ENCODE data around the gene AGPAT4.
A peak's percentile ranks its signal among the peaks of the same experiment; 100 is the strongest.
"Not testable (repeated sequence)": the region's sequence is repeated elsewhere in the genome, so short reads cannot be mapped to it uniquely, and the experiment has no call there.

Gene AGPAT4

GRCh38 chr6:161128680-161129196, 145.1 kb downstream of the AGPAT4 start:
- no peaks in the 10 kb centered on the region for H3K27me3 Mint-ChIP-seq (ENCODE audit: low read depth)
- DNase-seq (ENCODE audit: low spot score): peak; percentile 59
- no peak overlapping the region for H3K27ac Mint-ChIP-seq
- H3K4me1 Mint-ChIP-seq (ENCODE audit: low read depth): peaks cover 13% of the 10 kb centered on the region
- H3K36me3 Mint-ChIP-seq (ENCODE audit: low read depth): peaks cover 50% of the 10 kb centered on the region
- no peak overlapping the region for H3K4me3 Mint-ChIP-seq
- peaks cover 23% of the 10 kb centered on the region for H3K9me3 Mint-ChIP-seq

DNA sequence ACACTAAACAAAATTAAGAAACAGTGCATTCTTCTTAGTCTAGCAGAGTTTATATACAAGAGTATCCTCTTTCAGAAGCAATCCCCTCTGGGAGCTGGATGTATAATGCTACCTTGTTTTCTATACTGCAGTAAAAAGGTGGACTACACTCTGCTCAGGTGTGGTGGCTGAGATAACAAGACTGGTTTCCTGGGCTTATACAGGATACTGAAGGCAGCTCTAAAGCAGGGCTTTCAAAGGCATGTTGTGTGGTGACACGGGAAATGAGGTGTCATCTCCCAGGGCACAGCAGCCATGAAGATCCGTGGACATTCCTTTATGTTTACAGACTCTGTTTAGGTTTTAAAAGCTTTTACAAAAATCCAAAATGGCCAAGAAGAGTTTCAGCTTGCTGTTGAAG, 145.6 kb downstream of the AGPAT4 start:
- no peak for DNase-seq (ENCODE audit: low spot score)
- peaks cover 28% of the 10 kb centered on the region for H3K9me3 Mint-ChIP-seq
- H3K27ac Mint-ChIP-seq: no peak overlapping the region
- peaks cover 13% of the 10 kb centered on the region for H3K4me1 Mint-ChIP-seq (ENCODE audit: low read depth)
- H3K4me3 Mint-ChIP-seq: no peak overlapping the region
- H3K36me3 Mint-ChIP-seq (ENCODE audit: low read depth): peaks cover 52% of the 10 kb centered on the region
- H3K27me3 Mint-ChIP-seq (ENCODE audit: low read depth): no peaks in the 10 kb centered on the region

DNA sequence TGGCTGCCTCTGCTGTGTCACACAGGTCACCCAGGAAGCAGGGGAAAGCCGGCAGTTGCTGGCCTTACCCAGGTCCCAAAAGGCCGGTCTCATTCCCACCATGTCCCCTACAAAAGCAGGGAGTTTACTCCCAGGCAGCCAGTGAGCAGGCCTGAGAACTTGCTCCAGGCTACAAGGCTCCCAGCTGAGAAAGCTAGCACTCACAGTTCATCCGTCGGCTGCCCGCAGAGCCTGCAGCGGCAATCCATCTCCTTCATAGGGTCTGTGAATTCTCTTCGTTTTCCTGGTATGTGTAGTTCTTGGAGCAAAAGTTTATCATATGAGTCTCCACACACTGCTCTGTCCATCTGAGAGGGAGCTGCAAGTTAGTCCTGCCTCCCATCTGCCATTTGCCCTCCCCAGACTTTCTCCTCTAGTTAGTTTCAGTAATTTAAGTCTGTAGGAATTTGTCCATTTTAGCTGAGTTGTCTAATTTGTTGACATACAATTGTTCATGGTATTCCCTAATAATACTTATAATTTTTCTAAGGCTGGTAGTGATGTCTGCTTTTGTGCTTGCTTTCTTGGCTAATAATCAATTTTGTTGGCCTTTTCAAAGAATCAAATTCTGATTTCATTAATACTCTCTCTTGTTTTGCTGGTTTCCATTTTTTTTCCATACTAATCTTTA, 146.7 kb downstream of the AGPAT4 start:
- H3K4me3 Mint-ChIP-seq: no peak overlapping the region
- no peak overlapping the region for H3K27ac Mint-ChIP-seq
- peaks cover 13% of the 10 kb centered on the region for H3K4me1 Mint-ChIP-seq (ENCODE audit: low read depth)
- H3K27me3 Mint-ChIP-seq (ENCODE audit: low read depth): no peaks in the 10 kb centered on the region
- H3K9me3 Mint-ChIP-seq: peaks cover 33% of the 10 kb centered on the region
- DNase-seq (ENCODE audit: low spot score): no peak
- H3K36me3 Mint-ChIP-seq (ENCODE audit: low read depth): peaks cover 61% of the 10 kb centered on the region

DNA sequence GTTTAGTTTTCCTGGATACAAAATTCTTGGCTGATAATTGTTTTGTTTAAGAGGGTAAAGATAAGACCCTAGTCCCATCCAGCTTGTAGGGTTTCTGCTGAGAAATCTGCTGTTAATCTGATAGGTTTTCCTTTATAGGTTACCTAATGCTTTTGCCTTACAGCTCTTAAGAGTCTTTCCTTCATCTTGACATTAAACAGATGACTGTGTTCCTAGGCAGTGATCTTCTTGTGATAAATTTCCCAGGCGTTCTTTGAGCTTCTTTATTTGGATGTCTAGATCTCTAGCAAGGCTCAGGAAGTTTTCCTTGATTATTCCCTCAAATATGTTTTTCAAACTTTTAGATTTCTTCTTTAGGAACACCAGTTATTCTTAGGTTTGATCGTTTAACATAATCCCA, 148.3 kb downstream of the AGPAT4 start:
- H3K36me3 Mint-ChIP-seq (ENCODE audit: low read depth): peaks cover 74% of the 10 kb centered on the region
- peaks cover 42% of the 10 kb centered on the region for H3K9me3 Mint-ChIP-seq
- peaks cover 13% of the 10 kb centered on the region for H3K4me1 Mint-ChIP-seq (ENCODE audit: low read depth)
- H3K27ac Mint-ChIP-seq: no peak overlapping the region
- no peaks in the 10 kb centered on the region for H3K27me3 Mint-ChIP-seq (ENCODE audit: low read depth)
- no peak for DNase-seq (ENCODE audit: low spot score)
- H3K4me3 Mint-ChIP-seq: no peak overlapping the region

DNA sequence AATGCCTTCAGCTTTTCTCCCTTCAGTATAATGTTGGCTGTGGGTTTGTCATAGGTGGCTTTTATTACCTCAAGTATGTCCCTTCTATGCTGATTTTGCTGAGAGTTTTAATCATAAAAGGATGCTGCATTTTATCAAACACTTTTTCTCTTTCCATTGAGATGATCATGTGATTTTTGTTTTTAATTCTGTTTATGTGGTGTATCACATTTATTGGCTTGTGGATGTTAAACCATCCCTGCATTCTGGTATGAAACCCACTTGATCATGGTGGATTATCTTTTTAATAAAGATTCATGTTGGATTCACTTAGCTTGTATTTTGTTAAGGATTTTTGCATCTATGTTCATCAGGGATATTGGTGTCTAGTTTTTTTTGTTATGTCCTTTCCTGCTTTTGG, 150.5 kb downstream of the AGPAT4 start:
- H3K27me3 Mint-ChIP-seq (ENCODE audit: low read depth); H3K4me1 Mint-ChIP-seq (ENCODE audit: low read depth); H3K27ac Mint-ChIP-seq; H3K4me3 Mint-ChIP-seq; DNase-seq (ENCODE audit: low spot score): not testable (repeated sequence)
- H3K36me3 Mint-ChIP-seq (ENCODE audit: low read depth): peaks cover 79% of the 10 kb centered on the region
- peaks cover 49% of the 10 kb centered on the region for H3K9me3 Mint-ChIP-seq

- no peak overlapping the region for H3K27ac Mint-ChIP-seq
- no peak for DNase-seq (ENCODE audit: low spot score)
- H3K4me1 Mint-ChIP-seq (ENCODE audit: low read depth): peaks cover 2% of the 10 kb centered on the region
- H3K36me3 Mint-ChIP-seq (ENCODE audit: low read depth): peaks cover 67% of the 10 kb centered on the region
- peaks cover 21% of the 10 kb centered on the region for H3K9me3 Mint-ChIP-seq
- no peaks in the 10 kb centered on the region for H3K27me3 Mint-ChIP-seq (ENCODE audit: low read depth)
- no peak overlapping the region for H3K4me3 Mint-ChIP-seq
Observed at GRCh38 chr6:161117942-161118341, 155.9 kb downstream of the AGPAT4 start.

DNA sequence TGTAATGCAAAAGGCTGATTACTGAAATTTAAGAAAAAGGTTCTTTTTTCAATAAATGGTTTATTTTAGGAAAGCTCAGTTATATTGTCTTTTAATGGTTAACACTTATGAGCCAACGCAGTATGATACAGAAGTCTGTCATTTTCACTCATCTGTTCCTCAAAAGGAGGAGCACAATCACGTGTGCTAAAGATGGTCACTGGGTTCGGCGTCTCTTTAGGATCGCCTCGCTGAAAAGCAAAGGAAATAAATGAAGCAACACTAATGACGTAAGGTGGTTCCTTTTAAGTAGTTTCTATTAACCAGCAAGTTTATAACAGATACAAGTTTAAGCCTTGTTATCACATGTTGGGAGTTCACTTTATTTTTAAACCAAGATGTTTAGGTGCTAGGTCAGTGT, 156.6 kb downstream of the AGPAT4 start:
- H3K27ac Mint-ChIP-seq: no peak overlapping the region
- no peak overlapping the region for H3K4me3 Mint-ChIP-seq
- no peak for DNase-seq (ENCODE audit: low spot score)
- H3K36me3 Mint-ChIP-seq (ENCODE audit: low read depth): peaks cover 68% of the 10 kb centered on the region
- peaks cover 5% of the 10 kb centered on the region for H3K4me1 Mint-ChIP-seq (ENCODE audit: low read depth)
- H3K27me3 Mint-ChIP-seq (ENCODE audit: low read depth): no peaks in the 10 kb centered on the region
- peaks cover 16% of the 10 kb centered on the region for H3K9me3 Mint-ChIP-seq

DNA sequence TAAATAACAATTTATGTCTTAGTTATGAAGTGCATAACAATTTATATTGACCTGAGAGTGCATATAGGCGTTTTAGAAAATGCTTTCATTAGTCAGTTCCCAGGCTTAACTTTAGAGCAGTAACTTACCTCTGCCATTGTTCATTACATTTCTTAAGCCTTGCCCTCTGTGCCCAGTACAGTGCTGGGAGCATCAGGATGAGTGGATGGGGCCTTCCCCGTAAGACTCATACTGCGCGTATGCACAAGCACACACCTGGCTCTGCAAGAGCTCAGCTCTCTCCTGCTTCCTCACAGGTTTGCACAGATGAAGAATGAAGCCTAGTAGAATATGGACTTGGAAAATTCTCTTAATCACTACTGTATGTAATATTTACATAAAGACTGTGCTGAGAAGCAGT, 157.3 kb downstream of the AGPAT4 start:
- no peaks in the 10 kb centered on the region for H3K27me3 Mint-ChIP-seq (ENCODE audit: low read depth)
- H3K4me1 Mint-ChIP-seq (ENCODE audit: low read depth): peaks cover 12% of the 10 kb centered on the region
- H3K4me3 Mint-ChIP-seq: no peak overlapping the region
- H3K36me3 Mint-ChIP-seq (ENCODE audit: low read depth): peaks cover 66% of the 10 kb centered on the region
- no peak overlapping the region for H3K27ac Mint-ChIP-seq
- H3K9me3 Mint-ChIP-seq: peaks cover 9% of the 10 kb centered on the region
- no peak for DNase-seq (ENCODE audit: low spot score)

DNA sequence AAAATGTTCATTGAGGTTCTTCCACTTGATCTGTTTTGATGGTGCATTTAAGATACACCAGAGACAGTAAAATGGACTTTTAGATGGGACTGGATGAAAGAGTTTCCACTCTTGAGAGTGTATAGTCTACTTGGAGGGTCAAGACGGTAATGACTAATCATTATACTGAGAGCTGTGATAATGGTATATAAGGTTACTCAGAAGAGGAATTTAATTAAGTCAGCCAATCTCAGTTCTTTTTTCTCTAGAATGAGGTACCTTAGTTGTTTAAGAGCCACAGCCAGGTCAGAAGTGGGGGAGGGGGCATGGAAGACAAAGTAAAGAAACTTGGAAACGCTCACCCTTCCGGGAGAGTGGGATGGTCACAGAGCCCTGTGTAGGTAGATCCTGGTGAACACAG, 158.4 kb downstream of the AGPAT4 start:
- H3K4me1 Mint-ChIP-seq (ENCODE audit: low read depth): peaks cover 18% of the 10 kb centered on the region
- no peaks in the 10 kb centered on the region for H3K27me3 Mint-ChIP-seq (ENCODE audit: low read depth)
- H3K27ac Mint-ChIP-seq: no peak overlapping the region
- DNase-seq (ENCODE audit: low spot score): no peak
- H3K4me3 Mint-ChIP-seq: no peak overlapping the region
- peaks cover 6% of the 10 kb centered on the region for H3K9me3 Mint-ChIP-seq
- H3K36me3 Mint-ChIP-seq (ENCODE audit: low read depth): peaks cover 67% of the 10 kb centered on the region

- H3K4me3 Mint-ChIP-seq: peak overlapping the region; percentile 64
- no peak for DNase-seq (ENCODE audit: low spot score)
- H3K9me3 Mint-ChIP-seq: no peaks in the 10 kb centered on the region
- H3K27ac Mint-ChIP-seq: peak overlapping the region; percentile 88
- peaks cover 18% of the 10 kb centered on the region for H3K4me1 Mint-ChIP-seq (ENCODE audit: low read depth)
- H3K36me3 Mint-ChIP-seq (ENCODE audit: low read depth): peaks cover 66% of the 10 kb centered on the region
- H3K27me3 Mint-ChIP-seq (ENCODE audit: low read depth): no peaks in the 10 kb centered on the region
Observed at GRCh38 chr6:161111261-161111660, 162.6 kb downstream of the AGPAT4 start.

DNA sequence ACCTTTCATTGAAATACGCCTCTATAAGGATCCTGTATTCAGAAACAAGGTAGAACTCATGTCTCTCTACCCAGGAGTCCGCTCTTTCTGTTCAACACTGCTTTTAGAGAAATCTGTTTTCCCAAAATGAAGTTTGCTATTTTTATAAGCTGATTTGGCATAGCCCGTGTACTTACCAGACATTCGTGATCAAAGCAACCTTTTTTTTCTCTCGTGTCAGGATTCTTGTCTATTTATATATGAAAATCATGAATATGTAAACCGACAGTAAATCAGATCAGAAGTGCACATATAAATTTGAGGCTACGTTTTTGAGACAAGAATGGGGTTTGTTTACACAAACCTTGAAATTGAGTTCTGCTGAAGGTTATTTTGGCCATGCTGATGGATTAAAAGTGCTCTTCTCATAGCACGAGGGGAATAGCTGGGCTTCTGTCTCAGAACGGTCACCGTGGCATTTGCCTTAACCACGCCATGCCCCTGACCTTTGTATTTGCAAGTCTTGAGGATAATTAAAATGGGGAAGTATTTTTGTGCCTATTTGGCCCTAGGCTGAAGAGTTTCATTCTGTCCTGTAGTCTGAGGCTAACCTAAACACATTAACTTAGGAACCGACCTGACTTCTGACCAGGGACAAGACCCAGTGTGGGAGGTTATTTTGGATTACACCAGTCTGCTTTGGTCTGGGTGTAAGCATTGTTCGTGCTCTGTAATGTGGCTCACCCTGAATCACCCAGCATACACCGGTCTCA, 163.7 kb downstream of the AGPAT4 start:
- no peak overlapping the region for H3K27ac Mint-ChIP-seq
- DNase-seq (ENCODE audit: low spot score): no peak
- peaks cover 18% of the 10 kb centered on the region for H3K4me1 Mint-ChIP-seq (ENCODE audit: low read depth)
- H3K27me3 Mint-ChIP-seq (ENCODE audit: low read depth): no peaks in the 10 kb centered on the region
- H3K4me3 Mint-ChIP-seq: no peak overlapping the region
- no peaks in the 10 kb centered on the region for H3K9me3 Mint-ChIP-seq
- H3K36me3 Mint-ChIP-seq (ENCODE audit: low read depth): peaks cover 58% of the 10 kb centered on the region

DNA sequence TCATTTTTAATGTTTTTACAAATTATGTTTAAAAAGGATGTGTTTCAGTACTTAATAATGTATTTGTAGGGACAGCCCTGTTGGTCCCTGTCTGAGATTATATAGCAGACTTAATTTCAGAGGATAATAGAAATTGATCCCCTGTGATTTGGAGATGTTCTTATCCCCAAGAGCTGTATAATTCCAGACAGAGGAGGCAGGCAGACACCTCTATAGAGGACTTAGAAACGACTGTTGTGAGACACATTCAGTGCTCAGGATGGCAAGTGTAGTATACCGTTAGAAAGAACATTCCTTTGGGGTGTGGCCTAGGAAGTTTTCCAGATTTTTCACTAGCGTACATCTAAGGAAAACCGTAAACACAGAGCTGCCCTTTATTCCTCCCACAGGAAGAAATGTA, 164.5 kb downstream of the AGPAT4 start:
- no peak overlapping the region for H3K27ac Mint-ChIP-seq
- H3K36me3 Mint-ChIP-seq (ENCODE audit: low read depth): peaks cover 60% of the 10 kb centered on the region
- no peaks in the 10 kb centered on the region for H3K27me3 Mint-ChIP-seq (ENCODE audit: low read depth)

DNA sequence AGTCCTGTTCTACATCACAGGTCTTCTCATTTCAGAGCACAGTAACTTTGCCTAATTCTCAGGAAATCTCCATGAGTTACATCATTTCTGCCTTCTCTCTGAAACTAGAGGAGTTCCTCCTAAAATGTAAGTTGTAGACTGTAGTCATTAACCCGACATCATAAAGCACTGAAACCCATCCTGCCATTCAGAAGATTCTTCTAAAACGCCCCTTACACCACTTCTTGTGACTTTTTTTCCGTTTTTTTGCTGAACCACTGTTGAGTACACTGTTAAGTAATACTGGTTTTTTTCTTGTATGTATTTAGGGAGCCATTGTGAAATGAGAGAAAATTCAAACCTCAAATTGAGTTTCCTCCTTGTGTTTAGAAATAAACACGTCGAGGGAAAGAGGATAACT, 164.9 kb downstream of the AGPAT4 start:
- H3K27me3 Mint-ChIP-seq (ENCODE audit: low read depth): no peaks in the 10 kb centered on the region
- H3K36me3 Mint-ChIP-seq (ENCODE audit: low read depth): peaks cover 60% of the 10 kb centered on the region
- no peak overlapping the region for H3K4me3 Mint-ChIP-seq
- no peak overlapping the region for H3K27ac Mint-ChIP-seq
- H3K4me1 Mint-ChIP-seq (ENCODE audit: low read depth): peaks cover 18% of the 10 kb centered on the region
- H3K9me3 Mint-ChIP-seq: no peaks in the 10 kb centered on the region
- no peak for DNase-seq (ENCODE audit: low spot score)

More for the DNA sequence above, 164.5 kb downstream of the AGPAT4 start:
- Mint-ChIP-seq H3K4me3 (no peak overlapping the region), H3K9me3 (no peaks in the 10 kb centered on the region), H3K4me1 (ENCODE audit: low read depth) (peaks cover 18% of the 10 kb centered on the region)
- DNase-seq (ENCODE audit: low spot score): no peak

Data from T-helper 2 cell treated with Interferon-gamma antibody and Interleukin-4, amounts not matched to agents 5 μg/mL and 100 μg/mL, for 36 hours (primary cell).